Stomach (tissue), 4 donors: ENCODE results near the gene SH3RF2.

Experiments used
- POLR2A ChIP-seq, 4 donors: fragments of 450-650 bp; IDR thresholded peaks; one replicate each; pipeline ENCODE4 v1.6.1; 2016; ENCODE audit warnings: antibody characterized with exemption in 4 of 4, control low read depth in 2 of 4, mild to moderate bottlenecking in 1 of 4, moderate library complexity in 1 of 4
- POLR2AphosphoS5 ChIP-seq, 3 donors: sonication (generic); formaldehyde crosslinking; IDR thresholded peaks; one replicate each; pipeline ENCODE4 v1.6.1; 2016; ENCODE audit warnings: antibody characterized with exemption in 3 of 3
- TF ChIP-seq, protein P1 (sequence below), 7 experiments: fragments of 450-650 bp in 4 of 7; fragments of 200-600 bp in 3 of 7; sonication (generic) in 3 of 7; IDR thresholded peaks; one replicate each; pipeline ENCODE4 v1.5.1; 2016 to 2019; ENCODE audit warnings: antibody characterized with exemption in 7 of 7, control low read depth in 2 of 7, mild to moderate bottlenecking in 1 of 7

DNA sequence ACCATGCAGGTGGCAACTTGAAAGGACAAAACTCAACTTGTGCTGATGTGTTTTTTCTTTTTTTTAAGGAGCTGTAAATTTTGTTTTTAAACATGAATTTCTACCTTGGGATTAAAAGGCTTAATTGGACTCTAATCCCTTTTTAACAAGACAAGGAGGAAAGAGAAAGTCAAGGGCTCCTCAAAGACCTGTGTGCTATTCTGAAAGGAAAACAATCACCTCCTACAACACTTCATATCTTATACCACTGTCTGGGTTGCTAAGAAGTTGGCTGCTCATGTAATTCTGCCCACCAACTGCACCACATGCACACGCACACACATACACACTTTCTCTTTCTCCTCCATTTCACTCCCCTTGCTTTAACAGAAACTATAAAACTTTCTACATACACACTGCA is 78.6 kb downstream of the SH3RF2 start:
- TF ChIP-seq POLR2A (IDR thresholded peaks at IDR 0.05) (no peak), POLR2AphosphoS5 (IDR thresholded peaks at IDR 0.05) (no peak)
- TF ChIP-seq, protein P1, sequence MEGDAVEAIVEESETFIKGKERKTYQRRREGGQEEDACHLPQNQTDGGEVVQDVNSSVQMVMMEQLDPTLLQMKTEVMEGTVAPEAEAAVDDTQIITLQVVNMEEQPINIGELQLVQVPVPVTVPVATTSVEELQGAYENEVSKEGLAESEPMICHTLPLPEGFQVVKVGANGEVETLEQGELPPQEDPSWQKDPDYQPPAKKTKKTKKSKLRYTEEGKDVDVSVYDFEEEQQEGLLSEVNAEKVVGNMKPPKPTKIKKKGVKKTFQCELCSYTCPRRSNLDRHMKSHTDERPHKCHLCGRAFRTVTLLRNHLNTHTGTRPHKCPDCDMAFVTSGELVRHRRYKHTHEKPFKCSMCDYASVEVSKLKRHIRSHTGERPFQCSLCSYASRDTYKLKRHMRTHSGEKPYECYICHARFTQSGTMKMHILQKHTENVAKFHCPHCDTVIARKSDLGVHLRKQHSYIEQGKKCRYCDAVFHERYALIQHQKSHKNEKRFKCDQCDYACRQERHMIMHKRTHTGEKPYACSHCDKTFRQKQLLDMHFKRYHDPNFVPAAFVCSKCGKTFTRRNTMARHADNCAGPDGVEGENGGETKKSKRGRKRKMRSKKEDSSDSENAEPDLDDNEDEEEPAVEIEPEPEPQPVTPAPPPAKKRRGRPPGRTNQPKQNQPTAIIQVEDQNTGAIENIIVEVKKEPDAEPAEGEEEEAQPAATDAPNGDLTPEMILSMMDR (IDR thresholded peaks at IDR 0.05): no peak
